Activated T-cell treated with anti-CD3 and anti-CD28 coated beads for 48 hours (primary cell): ENCODE results near the gene CALN1.
"Not testable (repeated sequence)": the region's sequence is repeated elsewhere in the genome, so short reads cannot be mapped to it uniquely, and the experiment has no call there.

Experiments used
- DNase-seq: peaks from one replicate; pipeline ENCODE4 v3.0.0-alpha.2; 2020; ENCODE audit warnings: low read depth

Gene CALN1

DNA sequence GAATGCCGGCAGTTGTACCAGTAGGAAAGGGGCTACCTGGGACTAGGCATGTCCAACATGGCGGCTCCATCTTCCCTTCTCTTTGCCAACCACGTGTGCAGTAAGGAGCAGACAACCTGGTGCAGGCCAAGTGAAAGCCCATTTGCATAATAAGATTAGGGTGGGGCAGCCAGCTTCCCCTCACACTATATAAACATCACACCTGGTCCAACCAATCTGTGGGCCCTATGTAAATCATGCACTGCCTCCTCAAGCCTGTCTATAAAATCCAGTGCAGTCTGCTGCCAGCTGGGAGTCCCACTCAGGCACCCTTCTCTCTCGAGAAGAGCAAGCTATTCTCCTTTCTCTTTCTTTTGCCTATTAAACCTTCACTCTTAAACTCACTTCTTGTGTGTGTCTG lies 429.3 kb downstream of the CALN1 start:
- no peak for DNase-seq

DNA sequence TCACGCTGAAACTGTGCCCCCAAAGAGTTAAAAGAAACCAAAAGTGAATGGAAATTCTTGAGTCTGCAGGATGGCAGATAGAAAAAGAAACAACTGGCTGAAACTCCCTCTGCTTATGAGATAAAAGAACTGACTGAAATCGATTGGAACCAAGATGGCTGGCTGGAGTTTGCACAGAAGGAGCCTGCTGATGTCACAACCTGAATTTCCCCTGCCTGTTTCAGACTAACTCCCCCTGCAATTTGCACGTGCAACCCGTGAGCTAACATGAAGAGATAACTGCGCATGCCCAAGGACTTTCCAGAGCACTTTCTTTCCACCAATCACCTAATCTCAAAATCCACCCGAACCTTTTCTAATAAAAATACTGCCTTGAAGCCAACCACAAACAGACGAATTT lies 435.5 kb downstream of the CALN1 start:
- DNase-seq, result no peak

DNA sequence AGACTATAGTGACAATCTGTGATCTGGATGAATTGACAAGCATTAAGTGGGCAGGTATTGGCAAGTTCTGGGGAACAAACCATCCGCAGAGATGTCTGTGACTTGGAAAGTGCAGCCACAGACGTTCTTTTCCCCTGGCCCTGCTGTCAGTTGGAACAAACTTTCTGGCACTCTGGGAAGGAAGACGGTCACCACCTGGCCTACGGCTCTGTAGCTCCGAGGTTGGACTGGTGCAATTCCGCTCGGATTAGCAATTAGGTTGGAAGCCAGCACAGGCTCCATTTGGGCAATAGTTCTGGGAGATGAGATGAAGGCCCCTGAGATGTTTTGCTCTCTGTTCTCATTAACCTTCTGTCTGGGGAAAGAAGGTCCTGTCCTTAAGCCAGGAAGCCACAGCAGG lies 437.5 kb downstream of the CALN1 start:
- DNase-seq, result no peak

DNA sequence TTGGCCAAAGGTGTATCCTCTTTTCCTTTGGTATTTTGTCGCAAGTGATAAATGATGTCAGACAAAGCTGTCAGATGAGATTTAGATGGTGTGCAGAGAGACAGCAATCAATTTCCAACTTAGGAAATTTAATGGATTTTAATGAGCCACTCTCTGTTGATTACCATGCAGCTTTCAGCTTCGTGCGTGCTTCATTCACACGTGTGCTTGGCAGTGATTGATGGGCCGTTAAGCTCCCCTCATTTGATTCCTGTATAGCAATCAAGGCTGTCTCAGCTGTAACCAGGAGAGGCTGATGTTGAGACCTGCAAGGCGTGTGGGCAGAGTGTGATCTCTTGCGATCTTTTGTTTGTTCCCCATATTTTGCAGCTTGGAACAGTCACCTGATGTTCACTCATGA lies 439.6 kb downstream of the CALN1 start:
- no peak for DNase-seq

DNA sequence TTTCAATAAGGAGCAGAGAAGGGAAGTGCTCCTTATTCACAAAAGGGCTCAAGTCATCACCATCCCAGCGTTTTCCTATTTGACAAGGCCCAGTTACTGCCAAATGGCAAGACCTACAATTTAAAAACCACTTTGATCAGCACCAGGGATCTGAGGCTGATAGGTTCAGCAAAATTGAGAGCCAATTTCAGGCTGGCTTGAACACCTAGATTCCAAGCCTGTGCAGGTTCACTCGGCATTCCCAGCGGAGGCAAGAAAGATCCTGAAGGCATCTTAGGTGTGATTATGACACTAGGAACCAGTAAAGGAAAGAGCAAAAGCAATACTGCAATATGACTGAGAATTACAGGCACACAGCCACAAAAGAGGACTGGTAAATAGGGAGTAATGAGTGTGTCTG lies 441.4 kb downstream of the CALN1 start:
- no peak for DNase-seq

DNA sequence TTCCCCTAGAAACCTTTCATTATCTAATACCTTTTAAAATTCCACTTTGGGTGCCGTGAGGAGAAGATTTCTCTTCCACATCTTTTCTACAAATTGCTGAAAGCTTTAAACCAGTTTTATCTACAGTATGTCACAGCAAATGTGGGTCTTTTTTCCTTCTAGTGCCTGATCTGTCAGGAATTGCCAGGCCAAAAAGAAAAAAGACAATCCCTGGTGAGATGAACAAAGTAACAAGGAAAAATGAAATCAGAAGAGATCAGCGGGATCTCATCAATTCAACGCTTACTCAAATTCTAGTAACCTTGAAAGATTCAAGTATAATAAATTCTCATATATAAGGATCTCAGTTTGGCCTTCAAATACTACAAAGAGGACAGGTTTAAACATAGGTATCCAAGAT lies 449.5 kb downstream of the CALN1 start:
- no peak for DNase-seq

DNA sequence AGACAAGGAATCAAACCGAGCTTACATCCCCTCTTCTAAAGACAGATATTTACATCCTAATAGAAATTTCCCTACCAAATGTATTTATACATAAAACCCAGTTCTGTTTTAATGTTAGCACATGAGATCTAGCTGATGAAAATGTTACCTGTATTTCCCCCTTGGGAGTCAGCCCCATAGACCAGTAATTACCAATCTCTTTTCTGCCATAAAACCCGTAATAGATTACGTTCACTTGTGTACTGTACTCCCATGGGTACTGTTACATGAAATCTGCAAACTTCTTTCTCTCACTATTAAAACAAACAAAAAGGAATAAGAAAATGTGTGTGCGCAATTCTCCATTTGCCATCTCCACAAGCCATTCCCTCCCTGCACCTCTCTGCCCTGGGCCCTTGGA lies 450.9 kb downstream of the CALN1 start:
- no peak for DNase-seq

DNA sequence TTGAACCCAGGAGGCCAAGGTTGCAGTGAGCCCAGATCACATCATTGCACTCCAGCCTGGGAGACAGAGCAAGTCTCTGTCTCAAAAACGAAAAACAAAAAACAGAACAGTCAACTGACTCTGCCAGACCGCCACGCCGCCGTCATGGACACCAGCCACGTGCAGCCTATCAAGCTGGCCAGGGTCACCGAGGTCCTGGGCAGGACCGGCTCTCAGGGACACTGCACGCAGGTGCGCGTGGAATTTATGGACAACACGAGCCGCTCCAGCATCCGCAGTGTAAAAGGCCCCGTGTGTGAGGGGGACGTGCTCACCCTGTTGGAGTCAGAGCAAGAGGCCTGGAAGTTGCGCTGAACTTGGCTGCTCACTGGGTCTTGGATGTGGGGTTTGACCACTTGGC lies 470.0 kb downstream of the CALN1 start:
- DNase-seq, result no peak

DNA sequence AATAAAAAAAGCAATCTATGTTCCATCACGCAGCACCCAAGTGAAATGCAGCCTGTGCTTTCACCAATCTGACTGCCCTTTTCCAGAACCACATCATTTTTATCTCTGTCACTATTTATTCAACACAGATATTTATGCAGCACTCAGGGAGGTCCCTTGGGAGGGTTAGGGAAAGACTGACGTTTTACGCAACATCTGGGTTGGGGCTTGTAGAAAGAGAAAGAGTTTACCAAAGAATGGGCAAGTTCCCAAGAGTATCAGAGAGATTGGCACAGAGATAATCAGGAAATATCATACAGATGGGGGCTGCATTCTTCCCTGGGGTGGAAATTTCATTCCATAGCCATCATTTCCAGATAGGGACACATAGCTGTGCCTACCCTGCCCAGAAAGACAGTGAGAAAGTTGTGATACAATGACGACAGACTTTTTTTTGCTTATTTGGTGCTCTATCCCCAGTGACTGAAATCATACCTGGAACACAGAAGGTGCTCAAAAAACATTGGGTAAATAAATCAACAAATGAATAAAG lies 474.2 kb downstream of the CALN1 start:
- DNase-seq, result no peak

DNA sequence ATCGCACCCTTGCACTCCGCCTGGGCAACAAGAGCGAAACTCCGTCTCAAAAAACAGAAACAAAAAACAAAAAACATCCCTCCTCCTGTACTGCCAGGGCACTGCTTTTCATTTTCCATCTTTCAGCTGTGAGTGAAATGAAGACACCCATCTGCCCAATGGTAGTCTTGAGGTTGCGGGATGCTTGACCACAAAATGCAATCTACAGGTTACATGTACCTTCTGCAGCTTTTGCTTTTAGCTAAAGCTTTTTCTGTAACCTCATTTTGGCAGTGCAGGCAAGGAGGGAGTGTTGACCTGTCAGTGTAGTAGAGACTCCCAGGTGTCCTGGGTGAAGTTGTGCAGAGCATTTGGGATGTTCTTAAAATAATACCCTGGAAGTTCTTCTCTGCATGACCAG lies 476.5 kb downstream of the CALN1 start:
- DNase-seq, result no peak

DNA sequence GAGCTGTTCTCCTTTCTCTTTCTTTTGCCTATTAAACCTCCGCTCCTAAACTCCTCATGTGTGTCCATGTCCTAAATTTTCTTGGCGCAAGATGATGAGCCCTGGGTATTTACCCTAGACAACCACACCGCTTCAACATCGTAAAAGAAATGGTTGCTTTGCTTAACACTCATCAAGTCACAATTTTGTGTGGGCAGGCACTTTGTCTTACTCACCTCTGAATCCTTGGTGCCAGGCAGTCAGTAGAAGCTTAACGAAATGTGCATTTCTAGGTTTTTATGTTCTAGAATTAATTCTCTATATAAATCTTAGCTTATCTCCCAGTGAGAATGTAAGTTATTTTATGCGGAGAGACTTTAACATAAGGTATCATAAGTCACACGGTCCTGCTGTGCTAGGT lies 478.7 kb downstream of the CALN1 start:
- DNase-seq, result no peak

DNA sequence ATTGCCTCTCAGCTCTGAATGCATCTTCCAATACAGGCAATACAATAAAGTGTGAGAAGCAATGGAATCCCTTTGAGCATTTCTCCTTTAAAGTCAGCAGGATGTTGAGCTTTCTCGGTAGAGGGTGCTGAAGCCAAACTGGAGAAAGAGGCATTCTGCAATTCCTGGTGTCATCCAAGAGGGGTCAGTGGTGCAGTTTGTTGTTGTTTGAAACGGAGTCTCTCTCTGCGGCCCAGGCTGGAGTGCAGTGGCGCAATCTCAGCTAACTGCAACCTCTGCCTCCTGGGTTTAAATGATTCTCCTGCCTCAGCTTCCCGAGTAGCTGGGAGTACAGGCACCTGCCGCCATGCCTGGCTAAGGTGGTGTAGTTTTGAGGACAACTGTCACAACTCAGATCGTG lies 486.5 kb downstream of the CALN1 start:
- DNase-seq, result no peak

DNA sequence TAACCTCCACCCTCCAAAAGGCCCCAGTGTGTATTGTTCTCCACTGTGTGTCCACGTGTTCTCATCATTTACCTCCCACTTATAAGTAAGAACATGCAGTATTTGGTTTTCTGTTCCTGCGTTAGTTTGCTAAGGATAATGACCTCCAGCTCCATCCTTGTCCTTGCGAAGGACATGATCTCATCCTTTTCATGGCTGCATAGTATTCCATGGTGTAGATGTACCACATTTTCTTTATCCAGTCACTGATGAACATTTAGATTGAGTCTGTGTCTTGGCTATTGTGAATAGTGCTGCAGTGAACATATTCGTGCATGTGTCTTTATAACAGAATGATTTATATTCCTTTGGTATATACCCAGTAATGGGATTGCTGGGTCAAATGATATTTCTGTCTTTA lies 497.9 kb downstream of the CALN1 start:
- not testable (repeated sequence) for DNase-seq

DNA sequence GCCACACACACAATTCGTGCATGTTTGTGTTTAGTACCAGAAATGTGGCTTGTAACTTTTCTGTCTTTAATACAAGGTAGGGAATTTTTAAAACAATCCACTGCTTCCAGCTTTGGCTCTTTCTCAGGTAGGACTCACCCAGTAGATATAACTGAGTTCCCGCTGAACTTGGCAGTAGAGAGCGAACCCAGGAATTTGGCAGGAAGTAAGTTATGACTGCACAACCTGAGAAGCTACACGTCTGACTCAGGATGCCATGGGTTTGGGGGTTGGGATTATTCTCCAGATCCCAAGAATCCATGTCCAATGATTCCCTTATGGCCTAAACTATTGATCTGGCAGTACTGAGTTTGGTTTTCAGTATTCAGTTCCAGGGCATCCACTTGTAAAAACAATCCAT lies 499.7 kb downstream of the CALN1 start:
- no peak for DNase-seq

DNA sequence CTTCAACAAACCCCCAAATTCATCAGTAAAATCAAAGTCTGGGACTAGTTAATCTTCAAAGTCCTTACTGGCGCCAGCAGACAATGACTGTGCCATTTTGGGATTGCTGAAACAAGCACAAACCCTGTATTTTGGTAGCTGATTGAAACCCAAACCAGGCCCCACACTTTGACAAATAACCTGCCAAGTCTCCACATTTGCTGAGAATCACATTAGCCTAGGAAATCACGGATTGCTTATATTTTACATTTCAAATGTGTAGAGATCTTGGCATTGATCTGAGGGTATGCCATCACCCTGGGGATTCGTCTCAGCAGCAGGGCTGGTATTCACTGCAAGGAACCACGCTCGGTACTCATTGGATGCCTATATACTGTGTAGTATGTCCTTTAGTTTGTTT lies 501.1 kb downstream of the CALN1 start:
- DNase-seq, result no peak

DNA sequence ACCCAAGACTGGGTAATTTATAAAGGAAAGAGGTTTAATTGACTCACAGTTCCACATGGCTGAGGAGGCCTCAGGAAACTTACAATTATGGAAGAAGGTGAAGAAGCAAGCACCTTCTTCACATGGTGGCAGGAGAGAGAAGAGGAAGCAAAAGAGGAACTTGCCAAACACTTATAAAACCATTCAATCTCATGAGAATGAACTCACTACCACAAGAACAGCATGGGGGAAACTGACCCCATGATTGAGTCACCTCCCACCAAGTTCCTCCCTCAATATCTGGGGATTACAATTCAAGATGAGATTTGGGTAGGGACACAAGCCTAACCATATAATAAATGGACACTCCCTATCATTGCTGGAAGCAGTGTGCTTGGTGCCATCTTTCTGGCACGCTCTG lies 506.3 kb downstream of the CALN1 start:
- no peak for DNase-seq

DNA sequence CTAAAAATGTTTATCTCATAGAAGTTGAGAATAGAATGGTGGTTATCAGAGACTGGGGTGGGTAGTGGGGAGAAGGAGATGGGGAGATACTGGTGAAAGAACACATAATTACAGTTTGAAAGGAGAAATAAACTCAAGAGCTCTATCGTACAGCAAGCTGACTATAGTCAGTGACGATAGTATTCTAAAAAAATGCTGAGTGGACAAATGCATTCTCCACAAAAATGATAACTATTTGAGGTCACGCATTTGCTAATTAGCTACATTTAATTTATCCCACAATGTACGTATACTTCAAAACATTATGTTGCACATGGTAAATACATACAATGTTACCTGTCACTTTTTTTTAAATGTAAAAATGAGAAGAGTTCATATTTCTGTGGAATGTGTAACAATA lies 507.7 kb downstream of the CALN1 start:
- no peak for DNase-seq

DNA sequence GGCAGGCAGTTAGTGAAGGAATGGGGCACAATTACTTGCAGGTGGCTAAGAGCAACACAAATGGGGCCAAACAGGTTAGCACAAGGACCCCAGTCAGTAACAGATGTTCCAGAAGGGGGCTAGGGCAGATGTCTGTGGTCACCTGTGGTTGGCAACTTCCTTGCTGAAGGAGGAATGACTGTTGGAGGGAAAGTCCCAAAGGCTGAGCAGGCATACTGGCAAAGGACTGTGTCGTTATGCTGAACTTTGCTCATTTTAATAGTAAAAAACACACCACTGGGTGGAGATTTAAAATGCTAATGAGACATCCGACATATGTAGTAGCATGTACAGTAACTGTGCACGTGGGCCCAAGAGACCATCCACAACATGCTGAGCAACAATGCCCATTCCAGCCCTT lies 511.6 kb downstream of the CALN1 start:
- no peak for DNase-seq

DNA sequence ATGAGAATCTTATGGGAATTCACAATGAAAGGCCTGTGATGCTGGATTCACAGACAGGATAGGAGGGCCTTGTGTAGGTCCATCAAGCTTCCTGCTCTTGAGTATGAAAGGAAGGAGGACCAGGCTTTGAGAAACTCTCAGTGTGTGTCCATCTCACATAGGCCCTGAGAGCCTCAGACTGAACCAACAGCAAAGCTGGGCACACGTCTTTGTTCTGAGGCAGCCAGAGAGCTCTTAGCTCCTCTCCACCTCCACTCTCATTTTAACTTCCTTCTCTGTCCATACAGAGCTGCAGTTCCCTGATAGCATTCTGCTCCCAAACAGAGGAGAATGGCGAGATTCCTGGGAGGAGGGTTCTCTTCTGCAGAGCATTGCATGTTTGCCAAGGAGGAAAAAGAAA lies 515.6 kb downstream of the CALN1 start:
- DNase-seq, result no peak

DNA sequence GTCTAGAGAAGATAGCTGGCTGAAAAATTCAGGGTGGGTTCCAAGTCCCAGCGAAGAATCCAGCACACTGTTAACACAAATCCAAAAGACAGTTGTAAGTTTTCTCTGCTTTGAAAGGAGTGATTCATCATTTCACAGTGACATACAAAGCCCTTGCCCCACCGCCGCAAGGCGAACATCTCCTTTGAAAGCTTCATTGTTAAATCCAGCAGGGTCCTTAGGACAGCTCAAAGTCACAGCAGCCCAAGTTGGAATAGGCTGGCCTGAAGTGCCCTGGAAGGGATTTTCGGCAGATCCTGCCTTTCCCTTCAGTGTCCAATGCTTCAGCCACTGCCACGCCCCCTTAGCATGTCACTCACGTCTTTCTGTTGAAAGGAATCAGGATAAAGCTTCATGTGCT lies 526.1 kb downstream of the CALN1 start:
- DNase-seq, result no peak

DNA sequence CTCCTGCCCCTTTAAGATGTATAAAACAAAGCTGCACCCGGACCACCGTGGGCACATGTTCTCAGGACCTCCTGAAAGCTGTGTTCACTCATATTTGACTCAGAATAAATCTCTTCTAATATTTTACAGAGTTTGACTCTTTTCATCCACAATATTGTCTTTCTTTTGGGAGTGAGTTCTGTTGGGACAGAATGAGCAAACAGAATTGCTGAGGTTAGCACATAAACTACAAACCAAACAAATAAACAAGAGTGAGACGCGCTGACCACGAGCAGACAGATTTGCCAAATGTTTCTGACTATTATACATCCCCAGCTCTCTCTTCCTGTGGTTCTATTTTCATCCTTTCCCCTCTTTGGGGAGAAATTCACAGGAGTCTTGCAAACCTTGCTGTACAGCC lies 526.7 kb downstream of the CALN1 start:
- no peak for DNase-seq

DNA sequence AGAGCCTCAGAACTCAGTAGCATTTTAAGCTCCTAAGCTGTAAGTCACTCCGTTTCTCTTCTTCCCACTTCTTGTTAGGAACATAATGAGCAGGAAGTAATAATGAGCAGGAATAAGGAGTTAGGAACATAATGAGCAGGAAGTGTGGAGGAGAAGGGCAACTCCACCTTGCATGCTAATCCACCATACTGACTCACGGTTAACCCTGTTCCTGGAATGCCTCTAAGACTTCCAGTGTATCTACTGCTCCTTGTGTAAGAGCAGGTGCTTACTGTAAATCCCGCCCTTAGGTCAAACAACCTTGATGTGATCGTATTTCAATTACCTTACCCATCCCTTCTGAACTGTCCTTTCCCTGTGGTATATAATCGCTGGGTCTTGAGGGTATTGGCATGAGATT lies 528.7 kb downstream of the CALN1 start:
- DNase-seq, result no peak

DNA sequence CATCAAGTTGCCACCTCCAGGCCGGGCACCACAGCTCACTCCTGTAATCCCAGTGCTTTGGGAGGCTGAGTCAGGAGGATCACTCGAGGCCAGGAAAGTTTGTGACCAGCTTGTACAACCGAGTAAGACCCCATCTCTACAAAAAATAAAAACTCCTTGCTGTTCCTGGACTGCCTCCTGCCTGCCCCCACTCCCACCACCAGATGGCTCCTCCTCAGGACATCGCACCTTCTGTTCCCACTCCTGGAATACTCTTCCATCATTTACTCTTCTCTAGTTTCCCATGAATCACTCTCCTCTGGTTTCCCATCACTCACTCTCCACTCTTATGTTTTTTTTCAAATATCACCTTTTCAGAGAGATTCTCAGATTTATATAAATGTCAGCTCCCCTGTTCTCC lies 540.7 kb downstream of the CALN1 start:
- DNase-seq, result no peak

DNA sequence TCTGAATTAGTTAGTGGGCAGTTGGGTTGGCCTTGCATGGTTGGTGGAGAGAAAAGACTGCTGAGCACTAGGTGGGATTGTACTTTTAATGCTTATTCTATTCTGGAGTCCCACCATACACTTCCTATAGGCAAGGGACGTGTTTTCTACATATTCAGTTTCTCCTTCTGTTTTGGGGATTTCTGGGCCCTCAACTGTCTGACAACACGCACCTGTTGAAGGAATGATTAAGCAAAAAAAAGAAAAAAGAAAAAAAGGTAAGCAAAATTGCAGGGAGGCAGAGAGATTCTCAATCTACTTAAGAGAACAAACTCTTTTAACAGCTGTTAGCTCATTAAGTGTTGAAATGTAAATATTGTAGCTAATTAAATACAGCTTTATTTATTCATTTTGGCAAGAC lies 541.3 kb downstream of the CALN1 start:
- DNase-seq, result no peak

DNA sequence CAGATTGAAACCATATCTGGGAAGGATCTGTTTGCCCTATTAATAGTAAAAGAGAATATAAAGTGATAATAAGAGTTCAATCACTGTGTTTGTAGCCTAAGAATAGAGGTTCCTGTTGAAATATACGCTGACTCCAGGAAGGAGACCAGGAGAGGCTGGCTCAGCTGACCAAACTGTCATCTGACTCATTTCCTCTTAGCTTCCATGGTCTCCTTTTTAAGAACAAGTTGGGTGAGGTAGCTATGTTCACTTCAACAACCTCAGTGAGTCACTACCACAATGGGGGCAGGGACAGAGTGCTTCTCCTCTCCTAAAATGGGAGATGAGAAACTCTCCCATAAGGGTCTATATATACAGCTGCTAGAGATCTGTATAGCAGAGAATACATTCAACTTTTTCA lies 543.3 kb downstream of the CALN1 start:
- no peak for DNase-seq
